GM21360 (cell line): ENCODE data around the gene KLHDC9.
A peak's percentile ranks its signal among the peaks of the same experiment; 100 is the strongest.

Experiments
- ATAC-seq: cut with Tn5 transposase; IDR thresholded peaks from one replicate; pipeline ENCODE4 v1.9.1; 2021; ENCODE audit warnings: mild to moderate bottlenecking, moderate library complexity; ENCODE audit not compliant: unreplicated experiment

The KLHDC9 gene

GRCh38 chr1:161128591-161129420, 30.6 kb downstream of the KLHDC9 start:
- no peak for ATAC-seq

- no peak for ATAC-seq
These were observed 32.1 kb downstream of the KLHDC9 start for GRCh38 chr1:161130266-161130665.

GRCh38 chr1:161131523-161132409, 33.6 kb downstream of the KLHDC9 start:
- no peak for ATAC-seq

GRCh38 chr1:161132410-161133219, 34.5 kb downstream of the KLHDC9 start, which contains the start of gene DEDD:
Gene DEDD (minus strand): TSS chr1:161132667. CDS start chr1:161124462, 8,205 bp downstream.
- peak; percentile 88 for ATAC-seq

GRCh38 chr1:161133220-161133740, 35.1 kb downstream of the KLHDC9 start:
- ATAC-seq, result no peak

GRCh38 chr1:161137881-161138280, 39.7 kb downstream of the KLHDC9 start:
- ATAC-seq, result no peak

- no peak for ATAC-seq
These were observed 40.3 kb downstream of the KLHDC9 start for GRCh38 chr1:161138431-161138830.

- no peak for ATAC-seq
These were observed 41.6 kb downstream of the KLHDC9 start for GRCh38 chr1:161139766-161140165.

GRCh38 chr1:161140755-161141400, 42.7 kb downstream of the KLHDC9 start:
- ATAC-seq, result no peak

- ATAC-seq, result no peak
These were observed 47.7 kb downstream of the KLHDC9 start for GRCh38 chr1:161145832-161146231.
